BJ (cell line): ENCODE measurements around the gene SERBP1. TPM values are rescaled to one million over a fixed set of nuclear protein-coding genes. Genes with fewer than 3 reads are reported as not detected.

Experiments used
- CTCF ChIA-PET: fragments of 350-600 bp; formaldehyde crosslinking; extraction: SDS; loops from one replicate; lab custom pipeline; 2021; ENCODE audit warnings: antibody characterized with exemption, inconsistent platforms; lab: Yijun Ruan, JAX
- POLR2A ChIA-PET: fragments of 300-600 bp; sonication (Branson Sonifier 250); formaldehyde crosslinking; extraction: SDS; loops from one replicate; lab custom pipeline; 2021; ENCODE audit warnings: antibody characterized with exemption; lab: Charles Lee
- DNase-seq: peaks from one replicate; pipeline ENCODE4 v3.0.0-alpha.2; 2011; ENCODE audit warnings: low read depth
- H3K27me3 ChIP-seq: 2 replicates; pipeline ENCODE4 v1.6.0; 2011; ENCODE audit warnings: low read length; ENCODE audit not compliant: control insufficient read depth, insufficient read depth
- H3K36me3 ChIP-seq: 2 replicates; pipeline ENCODE4 v1.5.1; 2011; ENCODE audit warnings: low read length; ENCODE audit not compliant: control insufficient read depth, insufficient read depth
- H3K4me3 ChIP-seq: 2 replicates; pipeline ENCODE4 v1.5.1; 2011; ENCODE audit warnings: low read depth, mild to moderate bottlenecking, control low read depth, low read length
- polyA plus RNA-seq: library from polyadenylated mRNA; depleted of rRNA; stranded (reverse); fragments of >200 nt; gene quantifications from 2 replicates; pipeline ENCODE4 v1.2.3, GENCODE V29; 2011
- TF ChIP-seq, protein P1 (sequence below): IDR thresholded peaks from 2 replicates; pipeline ENCODE4 v1.5.1; 2011; ENCODE audit warnings: low read depth, mild to moderate bottlenecking, control low read depth, inconsistent platforms, low read length, moderate library complexity; ENCODE audit not compliant: insufficient read depth

The SERBP1 gene
- polyA plus RNA-seq, 1 experiment, result 94.1 TPM

- TF ChIP-seq, protein P1, sequence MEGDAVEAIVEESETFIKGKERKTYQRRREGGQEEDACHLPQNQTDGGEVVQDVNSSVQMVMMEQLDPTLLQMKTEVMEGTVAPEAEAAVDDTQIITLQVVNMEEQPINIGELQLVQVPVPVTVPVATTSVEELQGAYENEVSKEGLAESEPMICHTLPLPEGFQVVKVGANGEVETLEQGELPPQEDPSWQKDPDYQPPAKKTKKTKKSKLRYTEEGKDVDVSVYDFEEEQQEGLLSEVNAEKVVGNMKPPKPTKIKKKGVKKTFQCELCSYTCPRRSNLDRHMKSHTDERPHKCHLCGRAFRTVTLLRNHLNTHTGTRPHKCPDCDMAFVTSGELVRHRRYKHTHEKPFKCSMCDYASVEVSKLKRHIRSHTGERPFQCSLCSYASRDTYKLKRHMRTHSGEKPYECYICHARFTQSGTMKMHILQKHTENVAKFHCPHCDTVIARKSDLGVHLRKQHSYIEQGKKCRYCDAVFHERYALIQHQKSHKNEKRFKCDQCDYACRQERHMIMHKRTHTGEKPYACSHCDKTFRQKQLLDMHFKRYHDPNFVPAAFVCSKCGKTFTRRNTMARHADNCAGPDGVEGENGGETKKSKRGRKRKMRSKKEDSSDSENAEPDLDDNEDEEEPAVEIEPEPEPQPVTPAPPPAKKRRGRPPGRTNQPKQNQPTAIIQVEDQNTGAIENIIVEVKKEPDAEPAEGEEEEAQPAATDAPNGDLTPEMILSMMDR, result no peak
- CTCF ChIA-PET, result interaction anchor here (2.1 to 2.8 kb wide), 2 partner anchors 36 to 116 kb away, joined by 8 to 9 read pairs; no protein-coding TSS in a partner anchor
- no peak overlapping the region for H3K4me3 ChIP-seq
- POLR2A ChIA-PET, result interaction anchor here (0.6 kb wide), 1 partner anchor 16 kb away, joined by 32 read pairs; no protein-coding TSS in a partner anchor
- H3K36me3 ChIP-seq, result no peaks in the 10 kb centered on the region
- no peak for DNase-seq
- peaks cover 5% of the 10 kb centered on the region; the same call in 1 of the 2 replicates for H3K27me3 ChIP-seq
Observed at GRCh38 chr1:67464058-67464457, 33.9 kb upstream of the SERBP1 start.

- no peak overlapping the region for H3K4me3 ChIP-seq
- H3K27me3 ChIP-seq, result peaks cover 5% of the 10 kb centered on the region; the same call in 1 of the 2 replicates
- DNase-seq, result no peak
- POLR2A ChIA-PET, result no interaction called here
- H3K36me3 ChIP-seq, result no peaks in the 10 kb centered on the region
- TF ChIP-seq, protein P1, result no peak
- CTCF ChIA-PET, result interaction anchor here (0.7 to 2.8 kb wide), 4 partner anchors 13 to 117 kb away, joined by 3 to 9 read pairs (median 6); no protein-coding TSS in a partner anchor
Observed at GRCh38 chr1:67463298-67463955, 33.2 kb upstream of the SERBP1 start.

DNA sequence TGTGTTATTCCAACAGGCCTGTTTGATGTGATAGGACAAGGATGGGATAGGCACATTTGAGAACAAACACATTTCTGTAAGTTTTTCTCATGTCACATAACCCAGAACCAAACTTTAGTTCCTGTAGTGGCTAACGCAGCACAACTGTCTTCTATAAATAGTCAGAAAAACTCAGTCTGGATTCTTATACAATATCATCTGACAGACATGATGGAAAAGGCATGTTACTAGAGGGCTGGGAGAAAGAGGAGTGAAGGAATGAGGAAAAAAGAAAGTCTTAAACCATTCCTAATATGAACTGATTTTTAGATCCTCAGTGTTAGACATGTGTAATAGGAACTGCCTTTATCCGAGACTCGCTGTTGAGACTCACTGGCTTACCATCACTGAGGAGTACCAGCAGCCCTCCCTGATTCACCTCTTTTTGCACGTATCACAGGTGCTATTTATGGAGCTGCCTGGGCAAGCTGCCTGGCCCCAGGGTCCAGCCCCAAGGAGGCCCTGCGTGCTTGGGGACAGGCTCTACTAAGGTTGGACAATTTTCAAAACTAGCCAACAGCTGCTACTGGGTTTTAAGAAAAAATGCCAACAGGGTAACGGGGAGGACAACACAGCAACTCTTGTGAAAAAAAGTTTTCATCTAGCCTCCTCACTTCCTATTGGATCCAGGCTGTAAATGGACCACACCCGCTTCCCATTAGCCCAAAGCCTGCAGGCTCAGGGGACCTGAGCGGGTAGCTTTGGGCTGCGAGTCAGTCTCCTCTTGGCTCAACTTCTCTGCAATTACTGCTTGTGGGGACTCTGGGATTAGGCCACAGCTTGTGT, 30.7 kb upstream of the SERBP1 start:
- ChIA-PET POLR2A (no interaction called here), CTCF (interaction anchor here (0.7 kb wide), 1 partner anchor 12 kb away, joined by 3 read pairs; no protein-coding TSS in a partner anchor)
- H3K36me3 ChIP-seq, result no peaks in the 10 kb centered on the region
- peaks cover 5% of the 10 kb centered on the region for H3K27me3 ChIP-seq
- H3K4me3 ChIP-seq, result no peak overlapping the region
- TF ChIP-seq, protein P1, result no peak
- DNase-seq, result no peak

GRCh38 chr1:67459068-67459467, 28.9 kb upstream of the SERBP1 start:
- CTCF ChIA-PET, result no interaction called here

More at GRCh38 chr1:67459068-67459467, 28.9 kb upstream of the SERBP1 start:
- H3K36me3 ChIP-seq, result no peaks in the 10 kb centered on the region
- peaks cover 5% of the 10 kb centered on the region for H3K27me3 ChIP-seq
- no peak for DNase-seq
- H3K4me3 ChIP-seq, result no peak overlapping the region
- POLR2A ChIA-PET, result no interaction called here
- TF ChIP-seq, protein P1, result no peak
